PC-3 (cell line): ENCODE measurements around the gene CRLF1. TPM values are rescaled to one million over a fixed set of nuclear protein-coding genes. Genes with fewer than 3 reads are reported as not detected.
A peak's percentile ranks its signal among the peaks of the same experiment; 100 is the strongest.
"Not testable (repeated sequence)": the region's sequence is repeated elsewhere in the genome, so short reads cannot be mapped to it uniquely, and the experiment has no call there.

Experiments used
- ATAC-seq: fragments of 200-7000 bp; cut with Tn5 transposase; 2 replicates; pipeline ENCODE4 v1.9.1; 2020; ENCODE audit warnings: mild to moderate bottlenecking, moderate library complexity
- BruUV-seq: library from RNA; stranded (reverse); fragments of 400-500 nt; replicated peaks from 2 replicates; lab custom pipeline; 2021; lab: Mats Ljungman, UMichigan
- CTCF ChIA-PET: fragments of 300-600 bp; sonication (Branson Sonifier 250); formaldehyde crosslinking; loops from one replicate; lab custom pipeline; 2022; ENCODE audit warnings: antibody characterized with exemption; lab: Charles Lee
- POLR2A ChIA-PET: fragments of 300-600 bp; sonication (Branson Sonifier 250); formaldehyde crosslinking; loops from one replicate; lab custom pipeline; 2022; ENCODE audit warnings: antibody characterized with exemption; ENCODE audit not compliant: unreplicated experiment; lab: Charles Lee
- DNase-seq: peaks from one replicate; pipeline ENCODE4 v3.0.0-alpha.2; 2015
- H2AFZ ChIP-seq: fragments of 300-600 bp; sonication (generic); 2 replicates; pipeline ENCODE4 v1.6.0; 2016; ENCODE audit warnings: antibody characterized with exemption, low read length
- H3F3A ChIP-seq: fragments of 300-600 bp; sonication (generic); one replicate; pipeline ENCODE4 v1.6.0; 2017; ENCODE audit warnings: antibody characterized with exemption, low read length, control low read depth, mild to moderate bottlenecking; ENCODE audit not compliant: unreplicated experiment
- H3K27ac ChIP-seq: fragments of 300-600 bp; sonication (generic); 2 replicates; pipeline ENCODE4 v1.5.1; 2016; ENCODE audit warnings: mild to moderate bottlenecking, low read length
- H3K27me3 ChIP-seq: fragments of 300-600 bp; sonication (generic); 2 replicates; pipeline ENCODE4 v1.6.1; 2016; ENCODE audit warnings: low read length, mixed read lengths
- H3K36me3 ChIP-seq: fragments of 300-600 bp; sonication (generic); 2 replicates; pipeline ENCODE4 v1.6.1; 2016; ENCODE audit warnings: low read depth, mixed run types, low read length, mixed read lengths
- H3K4me1 ChIP-seq: fragments of 300-600 bp; sonication (generic); 2 replicates; pipeline ENCODE4 v1.5.1; 2016; ENCODE audit warnings: low read length; ENCODE audit not compliant: insufficient read depth
- H3K4me2 ChIP-seq: fragments of 300-600 bp; sonication (generic); 2 replicates; pipeline ENCODE4 v1.6.0; 2016; ENCODE audit warnings: low read length
- H3K4me3 ChIP-seq: fragments of 300-600 bp; sonication (generic); 2 replicates; pipeline ENCODE4 v1.5.1; 2016; ENCODE audit warnings: mild to moderate bottlenecking, low read length, mixed read lengths
- H3K79me2 ChIP-seq: fragments of 300-600 bp; sonication (generic); 2 replicates; pipeline ENCODE4 v1.6.1; 2017; ENCODE audit warnings: low read length, mixed read lengths
- H3K9ac ChIP-seq: fragments of 300-600 bp; sonication (generic); 2 replicates; pipeline ENCODE4 v1.6.0; 2016; ENCODE audit warnings: mild to moderate bottlenecking, low read length
- H3K9me2 ChIP-seq: fragments of 300-600 bp; sonication (generic); replicated peaks from 2 replicates; pipeline ENCODE4 v1.6.1; 2016; ENCODE audit warnings: mixed run types, low read length, mixed read lengths
- H3K9me3 ChIP-seq: fragments of 300-600 bp; sonication (generic); 2 replicates; pipeline ENCODE4 v1.6.1; 2016; ENCODE audit warnings: low read length, mixed read lengths
- H4K20me1 ChIP-seq: fragments of 300-600 bp; sonication (generic); 2 replicates; pipeline ENCODE4 v1.6.1; 2016; ENCODE audit warnings: low read length, mixed read lengths
- CTCF ChIP-seq: fragments of 300-600 bp; sonication (generic); conservative IDR thresholded peaks from 2 replicates; pipeline ENCODE4 v1.5.1; 2017; ENCODE audit warnings: antibody characterized with exemption, low read depth, mild to moderate bottlenecking, low read length
- EZH2 ChIP-seq: fragments of 300-600 bp; sonication (generic); IDR thresholded peaks from one replicate; pipeline ENCODE4 v1.6.1; 2017; ENCODE audit warnings: antibody characterized with exemption, mild to moderate bottlenecking, low read length; ENCODE audit not compliant: unreplicated experiment
- EZH2phosphoT487 ChIP-seq: fragments of 300-600 bp; sonication (generic); IDR thresholded peaks from 2 replicates; pipeline ENCODE4 v1.6.1; 2018; ENCODE audit warnings: mild to moderate bottlenecking, antibody characterized with exemption, low read length, borderline replicate concordance
- intact Hi-C: fragments of 100-400 bp; cut with micrococcal nuclease; formaldehyde crosslinking; loops from 2 replicates; pipeline ENCODE4 v1.9.0; 2023
- total RNA-seq: library from RNA; depleted of rRNA; stranded (reverse); fragments of >200 nt; gene quantifications from 2 replicates; pipeline ENCODE4 v1.2.3, GENCODE V29; 2014

CRLF1 gene
- total RNA-seq, 1 experiment from 2014 or later = 2.6 TPM

DNA sequence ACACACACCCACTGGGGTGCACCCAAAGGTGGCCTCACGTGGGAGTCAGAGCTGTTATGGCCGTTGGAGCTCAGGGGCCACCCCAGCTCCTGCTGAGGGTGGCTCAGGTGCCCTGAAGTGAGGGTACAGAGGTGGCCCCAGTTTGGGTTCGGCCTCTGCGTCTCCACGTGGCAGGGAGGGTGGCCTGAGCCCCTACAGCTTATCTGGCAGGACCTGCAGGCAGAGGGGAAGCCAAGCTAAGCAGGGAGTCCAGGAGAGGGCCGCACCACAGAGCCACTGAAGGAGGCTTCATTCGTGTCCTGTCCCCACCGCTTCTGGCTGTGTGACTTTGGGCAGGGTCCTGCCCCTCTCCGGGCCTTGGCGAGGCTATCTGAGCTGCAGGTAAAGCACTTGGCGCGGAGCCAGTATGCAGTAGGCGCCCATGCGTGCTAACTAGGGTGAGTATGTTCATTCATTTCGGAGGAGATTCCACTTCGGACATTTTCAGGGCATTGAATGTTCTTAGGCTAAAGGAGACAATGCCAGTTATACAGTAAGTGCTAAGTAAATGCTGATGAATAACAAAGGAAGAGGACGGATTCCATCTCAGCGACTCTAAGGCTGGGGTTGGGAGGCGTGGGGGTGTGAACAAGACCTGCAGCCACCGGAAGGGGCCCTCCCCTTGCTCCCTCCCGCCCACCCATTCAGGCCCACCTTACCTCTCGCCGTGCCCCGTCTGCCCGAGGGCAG is 13.1 kb downstream of the CRLF1 start:
- ATAC-seq = no peak
- peak; percentile 32 for DNase-seq
- H3K9me3 ChIP-seq = no peaks in the 10 kb centered on the region
- POLR2A ChIA-PET = no interaction called here
- H3K36me3 ChIP-seq = no peaks in the 10 kb centered on the region
- intact Hi-C loops = no loop called here
- peaks cover 13% of the 10 kb centered on the region for H3K79me2 ChIP-seq
- no peaks in the 10 kb centered on the region for H3F3A ChIP-seq
- H3K4me1 ChIP-seq = peaks cover 20% of the 10 kb centered on the region
- H2AFZ ChIP-seq = no peak overlapping the region; the same call in 1 of the 2 replicates
- no peaks in the 10 kb centered on the region for H4K20me1 ChIP-seq
- H3K27me3 ChIP-seq = no peaks in the 10 kb centered on the region
- H3K9me2 ChIP-seq = no peaks in the 10 kb centered on the region
- TF ChIP-seq EZH2phosphoT487 (no peak), EZH2 (no peak), CTCF (no peak)
- CTCF ChIA-PET = interaction anchor here (0.5 to 1.0 kb wide), 8 partner anchors 21 to 265 kb away, joined by 3 to 13 read pairs (median 3); partner anchors contain the start of gene ELL
- H3K4me2 ChIP-seq = peak overlapping the region; percentile 96
- peak overlapping the region; percentile 66 for H3K4me3 ChIP-seq
- H3K27ac ChIP-seq = no peak overlapping the region
- no peak overlapping the region for H3K9ac ChIP-seq
- BruUV-seq = no TSS peak

GRCh38 chr19:18592732-18593131 is 13.9 kb downstream of the CRLF1 start:
- CTCF ChIA-PET = interaction anchor here (0.5 kb wide), 1 partner anchor 27 kb away, joined by 7 read pairs; no protein-coding TSS in a partner anchor
- H3K79me2 ChIP-seq = peaks cover 13% of the 10 kb centered on the region
- H3K27me3 ChIP-seq, H3F3A ChIP-seq, H3K9me3 ChIP-seq, H2AFZ ChIP-seq, DNase-seq, ATAC-seq, H3K36me3 ChIP-seq, H3K4me2 ChIP-seq, H3K4me3 ChIP-seq, H3K27ac ChIP-seq, H3K9me2 ChIP-seq, BruUV-seq, H3K9ac ChIP-seq, H4K20me1 ChIP-seq, intact Hi-C loops, POLR2A ChIA-PET: not testable (repeated sequence)
- peaks cover 27% of the 10 kb centered on the region for H3K4me1 ChIP-seq

- Histone ChIP-seq H2AFZ (no peak overlapping the region), H3K36me3 (no peaks in the 10 kb centered on the region), H3F3A (no peaks in the 10 kb centered on the region), H3K4me1 (peaks cover 27% of the 10 kb centered on the region), H3K27ac (no peak overlapping the region), H3K4me3 (no peak overlapping the region), H3K9ac (no peak overlapping the region), H3K9me2 (no peaks in the 10 kb centered on the region), H3K79me2 (peaks cover 13% of the 10 kb centered on the region), H3K9me3 (no peaks in the 10 kb centered on the region), H3K27me3 (no peaks in the 10 kb centered on the region), H4K20me1 (no peaks in the 10 kb centered on the region), H3K4me2 (no peak overlapping the region)
- TF ChIP-seq CTCF = no peak
- TF ChIP-seq EZH2 = no peak
- no peak for TF ChIP-seq EZH2phosphoT487
- intact Hi-C loops = no loop called here
- POLR2A ChIA-PET = no interaction called here
- ATAC-seq = no peak
- no peak for DNase-seq
- CTCF ChIA-PET = no interaction called here
- no TSS peak for BruUV-seq
Observed at GRCh38 chr19:18591735-18592385, 14.7 kb downstream of the CRLF1 start.
